Stimulated activated CD4-positive, alpha-beta T cell treated with anti-CD3 and anti-CD28 coated beads, Interleukin-4, amount 100 ng/mL, for 1 hour (primary cell): Measurements from ENCODE around the gene ARHGEF10L.
A peak's percentile ranks its signal among the peaks of the same experiment; 100 is the strongest.
"Not testable (repeated sequence)": the region's sequence is repeated elsewhere in the genome, so short reads cannot be mapped to it uniquely, and the experiment has no call there.

Experiments
- DNase-seq: peaks from one replicate; pipeline ENCODE4 v3.0.0-alpha.2; 2020

Gene ARHGEF10L

GRCh38 chr1:17539477-17540254 is at the start of gene ARHGEF10L:
Gene ARHGEF10L (plus strand): TSS chr1:17539698. CDS start chr1:17580596, 40,898 bp downstream.
- no peak for DNase-seq

GRCh38 chr1:17489768-17490417 is 49.6 kb upstream of the ARHGEF10L start:
- DNase-seq: not testable (repeated sequence)

- not testable (repeated sequence) for DNase-seq
These were observed 48.8 kb upstream of the ARHGEF10L start for GRCh38 chr1:17490667-17491066.

- DNase-seq: peak; percentile 65
These were observed 45.3 kb upstream of the ARHGEF10L start for GRCh38 chr1:17494114-17494729.

GRCh38 chr1:17496419-17496818 is 43.1 kb upstream of the ARHGEF10L start:
- no peak for DNase-seq

- no peak for DNase-seq
These were observed 41.3 kb upstream of the ARHGEF10L start for GRCh38 chr1:17498214-17498613.

- peak; percentile 43 for DNase-seq
These were observed 37.1 kb upstream of the ARHGEF10L start for GRCh38 chr1:17502326-17502778.

- no peak for DNase-seq
These were observed 36.4 kb upstream of the ARHGEF10L start for GRCh38 chr1:17503146-17503545.

- DNase-seq: not testable (repeated sequence)
These were observed 32.3 kb upstream of the ARHGEF10L start for GRCh38 chr1:17507200-17507599.

- no peak for DNase-seq
These were observed 31.6 kb upstream of the ARHGEF10L start for GRCh38 chr1:17507915-17508314.

GRCh38 chr1:17509363-17509762 is 30.1 kb upstream of the ARHGEF10L start:
- no peak for DNase-seq

- DNase-seq: no peak
These were observed 29.4 kb upstream of the ARHGEF10L start for GRCh38 chr1:17510138-17510537.

- no peak for DNase-seq
These were observed 28.3 kb upstream of the ARHGEF10L start for GRCh38 chr1:17511188-17511587.

GRCh38 chr1:17513131-17513530 is 26.4 kb upstream of the ARHGEF10L start:
- no peak for DNase-seq

GRCh38 chr1:17514776-17515175 is 24.7 kb upstream of the ARHGEF10L start:
- DNase-seq: no peak

GRCh38 chr1:17515902-17516301 is 23.6 kb upstream of the ARHGEF10L start:
- no peak for DNase-seq

- no peak for DNase-seq
These were observed 22.9 kb upstream of the ARHGEF10L start for GRCh38 chr1:17516303-17517214.

- no peak for DNase-seq
These were observed 19.5 kb upstream of the ARHGEF10L start for GRCh38 chr1:17520041-17520440.

GRCh38 chr1:17520473-17521319 is 18.8 kb upstream of the ARHGEF10L start:
- DNase-seq: no peak

GRCh38 chr1:17521946-17522612 is 17.4 kb upstream of the ARHGEF10L start:
- DNase-seq: no peak
